GM06990 (cell line): ENCODE results near the gene CREBZF.

ENCODE experiments used
- DNase-seq: peaks from one replicate; pipeline ENCODE4 v3.0.0-alpha.2; 2011; ENCODE audit not compliant: insufficient read length; ENCODE audit errors: extremely low read depth
- H3K27me3 ChIP-seq: replicated peaks from 2 replicates; pipeline ENCODE4 v1.6.0; 2011; ENCODE audit warnings: low read length; ENCODE audit not compliant: control insufficient read depth, insufficient read depth
- H3K36me3 ChIP-seq: 2 replicates; pipeline ENCODE4 v1.5.1; 2011; ENCODE audit warnings: low read length; ENCODE audit not compliant: control insufficient read depth, insufficient read depth
- H3K4me3 ChIP-seq: replicated peaks from 2 replicates; pipeline ENCODE4 v1.5.1; 2011; ENCODE audit warnings: low read depth, mild to moderate bottlenecking, control low read depth, low read length
- CTCF ChIP-seq: IDR thresholded peaks from 2 replicates; pipeline ENCODE4 v1.5.1; 2011; ENCODE audit warnings: low read length, control low read depth, mild to moderate bottlenecking, inconsistent platforms; ENCODE audit not compliant: insufficient read depth, poor library complexity, severe bottlenecking

The CREBZF gene

GRCh38 chr11:85685820-85686459 lies 21.0 kb upstream of the CREBZF start, which contains the start of gene CCDC89:
TSS of gene CCDC89 (minus strand) at chr11:85686195. CDS start at chr11:85686130, 65 bp downstream.
- Histone ChIP-seq H3K36me3 (no peaks in the 10 kb centered on the region), H3K4me3 (no peak within 1 kb of the TSS), H3K27me3 (no peaks in the 10 kb centered on the region)
- TF ChIP-seq CTCF: no peak
- DNase-seq: no peak

GRCh38 chr11:85685125-85685819 lies 20.3 kb upstream of the CREBZF start:
- no peaks in the 10 kb centered on the region for H3K27me3 ChIP-seq
- no peak overlapping the region for H3K4me3 ChIP-seq
- no peak for DNase-seq
- no peak for TF ChIP-seq CTCF
- no peaks in the 10 kb centered on the region for H3K36me3 ChIP-seq

- Histone ChIP-seq H3K4me3 (peak overlapping the region; percentile 65), H3K27me3 (no peaks in the 10 kb centered on the region), H3K36me3 (no peaks in the 10 kb centered on the region)
- peak; percentile 32 for DNase-seq
- TF ChIP-seq CTCF: no peak
Measured at GRCh38 chr11:85682330-85683305, 17.7 kb upstream of the CREBZF start.

- no peak overlapping the region for H3K4me3 ChIP-seq
- H3K27me3 ChIP-seq: no peaks in the 10 kb centered on the region
- H3K36me3 ChIP-seq: no peaks in the 10 kb centered on the region
- TF ChIP-seq CTCF: no peak
- no peak for DNase-seq
Measured at GRCh38 chr11:85680897-85681296, 16.0 kb upstream of the CREBZF start.

- no peaks in the 10 kb centered on the region for H3K36me3 ChIP-seq
- H3K27me3 ChIP-seq: no peaks in the 10 kb centered on the region
- no peak for TF ChIP-seq CTCF
- DNase-seq: no peak
- no peak overlapping the region for H3K4me3 ChIP-seq
Measured at GRCh38 chr11:85679576-85679975, 14.6 kb upstream of the CREBZF start.
